NCI-H2029 treated with DMSO at 0.1 percent for 48 hours (cell line): Measurements from ENCODE around the gene NAB2.
"Not testable (repeated sequence)": the region's sequence is repeated elsewhere in the genome, so short reads cannot be mapped to it uniquely, and the experiment has no call there.

Experiments
- DNase-seq: peaks from one replicate; lab custom pipeline; 2025; lab: John Stamatoyannopoulos, UW

The NAB2 gene

GRCh38 chr12:57088354-57089270 lies at the start of gene NAB2:
NAB2 (plus strand) TSS chr12:57089114; CDS start chr12:57089272, 158 bp downstream.
- DNase-seq = peak; percentile 60

GRCh38 chr12:57040211-57040610 lies 48.7 kb upstream of the NAB2 start:
- no peak for DNase-seq

GRCh38 chr12:57040750-57041149 lies 48.2 kb upstream of the NAB2 start:
- no peak for DNase-seq

GRCh38 chr12:57042695-57043094 lies 46.2 kb upstream of the NAB2 start:
- DNase-seq = no peak

GRCh38 chr12:57044468-57044867 lies 44.4 kb upstream of the NAB2 start:
- no peak for DNase-seq

- DNase-seq = no peak
These were observed 44.0 kb upstream of the NAB2 start for GRCh38 chr12:57044889-57045288.

GRCh38 chr12:57046086-57046791 lies 42.7 kb upstream of the NAB2 start:
- DNase-seq = no peak

GRCh38 chr12:57046947-57047890 lies 41.7 kb upstream of the NAB2 start:
- no peak for DNase-seq

- DNase-seq = no peak
These were observed 40.9 kb upstream of the NAB2 start for GRCh38 chr12:57047981-57048380.

GRCh38 chr12:57048423-57049118 lies 40.3 kb upstream of the NAB2 start:
- no peak for DNase-seq

- no peak for DNase-seq
These were observed 39.8 kb upstream of the NAB2 start for GRCh38 chr12:57049119-57049446.

- no peak for DNase-seq
These were observed 39.0 kb upstream of the NAB2 start, which contains the start of gene MYO1A for GRCh38 chr12:57049890-57050289. MYO1A (minus strand) TSS chr12:57050129; CDS start chr12:57048323, 1,806 bp downstream.

GRCh38 chr12:57051011-57051410 lies 37.9 kb upstream of the NAB2 start:
- DNase-seq = no peak

- not testable (repeated sequence) for DNase-seq
These were observed 35.8 kb upstream of the NAB2 start for GRCh38 chr12:57053146-57053545.

GRCh38 chr12:57053901-57054300 lies 35.0 kb upstream of the NAB2 start:
- not testable (repeated sequence) for DNase-seq

GRCh38 chr12:57055824-57056223 lies 33.1 kb upstream of the NAB2 start:
- DNase-seq = no peak

- DNase-seq = no peak
These were observed 31.7 kb upstream of the NAB2 start for GRCh38 chr12:57057067-57057751.

- no peak for DNase-seq
These were observed 30.5 kb upstream of the NAB2 start for GRCh38 chr12:57058454-57058853.

GRCh38 chr12:57063991-57064685 lies 24.8 kb upstream of the NAB2 start:
- no peak for DNase-seq

- DNase-seq = no peak
These were observed 22.7 kb upstream of the NAB2 start for GRCh38 chr12:57066245-57066644.
